CD4-positive, alpha-beta T cell treated with Interleukin-4 for 4 hours (primary cell): ENCODE data around the gene SERPINA3.

Experiments
- DNase-seq: peaks from one replicate; pipeline ENCODE4 v3.0.0-alpha.2; 2020

SERPINA3 gene

DNA sequence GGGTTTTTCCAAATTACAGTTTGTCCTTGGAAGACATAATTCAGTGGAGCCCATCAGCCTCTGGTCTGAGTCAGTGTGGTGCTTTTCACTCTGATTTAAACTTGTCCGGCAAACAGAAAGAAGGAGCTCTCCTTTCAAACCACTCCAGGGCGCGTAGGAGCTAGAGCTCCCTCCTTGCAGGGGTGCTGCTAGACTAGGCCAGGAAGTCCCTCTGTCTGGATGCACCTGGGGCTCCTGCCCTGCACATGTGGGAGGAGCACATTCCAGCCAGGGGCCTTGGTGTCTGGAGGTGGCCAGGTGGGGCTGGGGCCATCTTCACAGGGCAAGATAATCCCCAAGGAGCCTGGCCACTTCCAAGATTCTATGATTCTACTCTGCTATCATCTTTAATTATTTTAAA lies 3.1 kb downstream of the SERPINA3 start:
- no peak for DNase-seq

DNA sequence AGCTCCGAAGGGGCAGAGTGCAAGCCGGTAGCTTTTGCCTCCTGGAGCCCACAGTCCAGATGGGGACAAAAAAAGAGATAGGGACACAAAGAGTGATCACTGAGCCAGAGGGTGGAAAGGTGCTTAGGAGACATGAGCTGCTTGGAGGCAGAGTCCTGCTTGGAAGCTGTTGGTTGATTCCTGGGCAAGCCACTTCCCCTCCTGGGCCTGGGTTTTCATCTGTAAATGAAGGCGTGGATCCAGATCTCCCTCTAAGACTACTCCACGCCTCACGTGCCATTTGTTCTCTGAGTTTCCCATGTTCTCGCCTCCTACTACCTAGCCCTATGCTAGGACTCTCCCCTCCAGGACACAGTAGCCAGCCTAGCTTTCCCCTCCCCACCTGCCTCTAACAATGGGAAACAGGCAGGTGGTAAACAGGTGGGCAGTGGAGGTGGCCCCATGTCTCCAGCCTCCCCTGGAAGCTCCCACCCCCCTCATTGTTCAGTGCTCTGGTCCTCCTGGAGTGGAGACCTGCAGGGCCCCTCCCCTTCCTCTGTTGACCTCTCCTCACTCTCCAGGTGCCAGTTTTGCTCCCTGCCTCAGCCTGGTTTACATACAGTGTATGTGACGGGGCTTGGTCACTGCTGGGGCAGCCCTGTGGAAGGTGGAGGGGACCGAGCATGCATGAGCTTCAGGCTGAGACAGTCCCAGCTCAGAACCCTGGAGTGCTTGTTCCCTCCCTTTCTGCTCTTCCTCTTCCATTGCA lies 3.8 kb downstream of the SERPINA3 start:
- DNase-seq = no peak

DNA sequence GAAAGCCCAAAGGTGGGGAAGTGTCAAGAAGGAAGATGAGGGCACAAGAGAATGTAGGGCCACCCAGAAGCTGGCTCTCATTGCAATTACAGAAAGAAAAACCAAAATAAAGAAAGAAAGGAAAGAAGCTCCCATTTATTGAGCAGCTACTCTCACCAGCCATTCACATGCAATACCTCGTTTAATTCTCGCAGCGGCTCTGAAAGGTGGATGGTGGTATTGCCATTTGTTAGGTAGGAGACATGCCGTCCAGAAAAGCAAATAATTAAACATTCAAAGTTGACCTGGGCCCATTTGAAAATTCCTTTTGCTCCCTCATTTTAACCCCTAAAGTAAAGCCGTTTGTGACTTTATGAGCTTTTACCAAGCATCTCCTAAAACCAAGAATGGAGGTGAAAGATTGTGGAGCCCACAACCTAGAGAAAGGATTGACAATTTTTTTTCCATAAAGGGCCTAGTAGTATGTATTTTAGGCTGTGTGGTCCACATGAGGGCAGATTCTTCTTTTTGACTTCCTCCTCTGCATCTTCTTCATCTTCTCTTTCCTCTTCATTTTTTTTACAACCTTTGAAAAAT lies 5.3 kb downstream of the SERPINA3 start:
- DNase-seq = no peak

DNA sequence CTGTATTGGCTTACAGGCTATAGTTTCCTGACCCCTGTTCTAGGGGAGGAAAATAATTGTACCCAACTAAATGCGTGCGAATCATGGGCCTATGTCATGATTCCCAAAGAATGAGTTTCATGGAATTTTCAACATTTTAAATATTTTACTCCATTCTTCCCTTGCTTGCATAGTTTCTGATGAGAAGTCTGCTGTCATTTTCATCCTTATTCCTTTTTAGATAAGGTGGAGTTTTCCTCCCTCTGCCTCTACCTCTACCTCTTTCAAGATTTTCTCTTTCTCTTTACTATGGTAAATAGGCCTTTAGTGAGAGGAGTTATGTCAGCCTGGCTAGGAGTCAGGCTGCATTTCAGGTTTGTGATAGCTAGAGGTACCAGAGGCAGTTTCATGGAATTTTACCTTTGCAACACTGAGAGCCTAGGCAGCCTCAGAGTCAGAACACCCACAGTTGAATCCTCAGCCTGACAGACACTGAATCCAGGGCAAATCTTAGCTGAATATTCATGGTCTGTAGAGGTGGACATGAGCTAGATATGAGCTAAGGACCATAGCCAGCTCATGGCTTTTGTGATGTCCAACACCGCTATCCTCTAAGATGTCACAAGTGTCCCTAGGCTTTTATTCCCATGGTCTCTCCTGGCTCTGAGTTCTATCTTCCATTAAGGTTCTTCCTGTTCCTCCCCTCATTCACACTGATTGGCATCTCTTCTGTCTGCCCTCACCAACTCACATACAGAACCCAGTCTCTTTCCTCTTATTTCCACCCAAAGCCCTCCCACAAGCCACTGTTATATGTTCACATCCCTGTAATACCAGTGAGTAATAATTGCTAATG lies 6.0 kb downstream of the SERPINA3 start:
- DNase-seq = no peak

DNA sequence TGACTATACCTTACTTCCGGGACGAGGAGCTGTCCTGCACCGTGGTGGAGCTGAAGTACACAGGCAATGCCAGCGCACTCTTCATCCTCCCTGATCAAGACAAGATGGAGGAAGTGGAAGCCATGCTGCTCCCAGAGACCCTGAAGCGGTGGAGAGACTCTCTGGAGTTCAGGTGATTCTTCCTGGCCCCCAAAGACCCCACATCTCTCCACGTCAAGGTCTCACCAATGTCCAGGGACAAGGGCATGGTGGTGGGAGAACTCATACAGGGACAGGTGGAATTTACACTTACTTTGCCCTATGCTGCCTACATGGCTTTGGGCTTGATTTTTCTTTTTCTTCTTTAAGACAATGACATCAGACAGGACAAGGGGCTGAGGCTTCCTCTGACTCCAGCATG lies 7.1 kb downstream of the SERPINA3 start:
- no peak for DNase-seq

DNA sequence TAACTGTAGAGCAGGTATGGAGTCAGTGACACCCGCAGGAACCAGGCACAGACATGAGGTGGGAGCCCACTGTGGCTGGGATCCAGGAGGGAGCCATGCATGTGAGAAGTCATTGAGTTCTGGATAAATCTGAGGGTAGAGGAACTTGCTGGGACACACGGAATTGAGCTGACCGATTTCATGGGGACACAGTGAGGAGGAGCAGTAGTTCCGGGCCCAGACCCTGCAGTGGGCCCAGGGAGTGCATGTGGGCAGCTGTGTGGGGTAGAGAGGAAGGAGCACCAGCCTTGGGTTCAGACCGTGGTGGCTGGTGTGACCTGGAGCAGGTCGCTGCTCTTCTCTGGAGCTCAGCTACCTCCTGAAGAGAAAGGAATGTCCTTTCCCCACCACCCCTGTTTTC lies 8.4 kb downstream of the SERPINA3 start:
- DNase-seq = no peak

DNA sequence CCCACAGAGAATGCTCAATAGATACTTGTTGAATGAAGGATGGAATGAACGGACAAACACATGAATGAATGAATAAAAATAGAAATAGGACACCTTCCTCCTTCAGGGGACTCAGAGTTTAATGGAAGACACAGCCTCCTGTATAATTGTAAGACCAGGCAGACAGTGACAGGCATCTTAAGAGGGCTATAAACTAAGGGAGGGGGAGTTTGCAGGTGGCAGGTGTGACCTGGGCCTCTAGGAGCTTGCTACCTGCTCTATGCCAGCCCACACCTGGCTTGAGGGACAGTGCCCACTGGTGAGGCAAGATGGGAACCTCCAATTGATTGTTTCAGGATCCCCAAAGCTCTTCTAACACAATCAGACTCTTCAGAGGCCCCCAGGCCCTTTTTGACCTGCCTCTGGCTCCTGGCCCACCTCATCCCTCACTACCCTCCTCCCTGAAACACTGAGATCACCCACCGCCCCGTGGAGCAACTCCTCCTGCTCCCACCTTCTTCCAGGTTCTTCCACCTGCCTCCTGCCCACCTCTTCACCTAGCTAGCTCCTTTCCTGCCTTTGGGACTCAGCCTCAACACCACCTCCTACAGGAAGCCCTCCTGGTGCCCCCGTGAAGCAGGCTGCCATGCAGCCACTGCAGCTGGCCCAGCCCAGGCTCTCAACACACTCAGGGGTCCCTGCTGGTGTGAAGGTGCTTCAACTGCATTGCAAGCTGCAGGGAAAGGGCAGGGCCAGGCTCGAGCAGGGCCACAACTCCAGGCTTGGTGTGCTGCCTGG lies 9.4 kb downstream of the SERPINA3 start:
- DNase-seq = no peak

DNA sequence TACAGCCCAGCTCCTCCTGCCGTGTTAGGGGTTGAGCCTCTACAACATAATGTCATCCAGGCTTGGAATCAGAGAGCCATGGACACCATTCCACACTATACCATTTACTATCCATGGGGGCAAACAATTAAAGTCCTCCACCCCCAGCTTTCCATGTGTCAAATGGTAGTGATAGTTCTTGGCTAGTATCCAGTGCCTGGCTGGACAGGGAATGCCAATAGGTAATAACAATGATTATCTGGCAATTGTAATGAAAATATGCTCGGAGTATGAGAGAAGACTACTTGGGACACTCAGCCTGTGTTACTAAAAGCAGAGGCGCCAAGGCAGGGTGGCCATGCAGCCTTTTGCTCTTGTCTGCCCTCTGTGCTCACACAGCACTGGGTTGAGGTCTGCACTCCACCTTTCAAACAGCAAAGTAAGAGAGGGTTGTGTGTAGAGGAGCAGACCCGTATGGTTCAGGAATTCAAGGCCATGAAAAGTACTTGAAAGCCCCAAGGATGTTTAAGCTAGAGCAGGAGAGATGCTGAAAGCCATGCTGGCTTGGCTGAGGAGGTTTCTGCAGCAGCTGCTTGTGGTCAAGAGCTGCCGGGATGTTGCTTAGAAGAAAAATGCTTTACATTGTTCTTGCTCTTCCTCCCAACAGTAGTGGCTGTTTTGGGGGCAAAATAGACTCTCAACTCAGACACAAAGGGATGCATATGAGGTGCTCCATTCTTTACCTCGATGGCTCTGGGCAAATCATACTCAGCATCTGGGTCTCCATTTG lies 10.6 kb downstream of the SERPINA3 start:
- DNase-seq = no peak

DNA sequence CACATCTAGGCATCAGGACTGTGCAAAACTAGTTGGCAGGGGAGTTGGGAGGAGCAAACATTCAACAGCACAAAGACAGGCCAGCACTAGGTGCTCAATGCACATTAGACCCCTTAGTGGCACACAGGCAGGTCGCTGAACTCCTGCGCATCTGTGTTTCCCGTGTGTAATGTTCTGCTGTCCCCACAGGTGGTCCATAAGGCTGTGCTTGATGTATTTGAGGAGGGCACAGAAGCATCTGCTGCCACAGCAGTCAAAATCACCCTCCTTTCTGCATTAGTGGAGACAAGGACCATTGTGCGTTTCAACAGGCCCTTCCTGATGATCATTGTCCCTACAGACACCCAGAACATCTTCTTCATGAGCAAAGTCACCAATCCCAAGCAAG lies 11.2 kb downstream of the SERPINA3 start:
- no peak for DNase-seq

DNA sequence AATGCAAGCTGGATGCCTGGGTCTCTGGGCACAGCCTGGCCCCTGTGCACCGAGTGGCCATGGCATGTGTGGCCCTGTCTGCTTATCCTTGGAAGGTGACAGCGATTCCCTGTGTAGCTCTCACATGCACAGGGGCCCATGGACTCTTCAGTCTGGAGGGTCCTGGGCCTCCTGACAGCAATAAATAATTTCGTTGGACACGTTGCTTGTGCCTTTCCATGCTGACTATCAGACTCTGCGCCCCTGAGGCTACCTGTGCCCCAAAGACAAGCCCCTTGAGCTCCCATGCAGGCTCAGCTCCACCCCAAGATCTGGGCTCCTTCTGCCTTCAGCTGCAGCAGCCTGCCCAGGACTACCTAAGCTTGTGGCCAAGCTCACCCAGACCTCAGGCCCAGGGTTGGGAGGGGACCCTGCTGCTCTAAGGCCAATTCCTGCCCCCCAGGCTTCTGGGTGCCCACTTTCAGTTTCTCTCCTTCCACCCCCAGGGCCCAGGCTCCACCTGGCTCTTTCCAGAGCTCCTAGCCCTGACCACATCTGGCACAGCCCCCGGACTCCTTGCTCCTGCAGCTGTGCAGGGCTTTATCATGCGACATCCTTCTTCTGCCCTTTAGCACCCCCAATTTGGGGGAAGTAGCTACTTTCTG lies 11.8 kb downstream of the SERPINA3 start:
- DNase-seq = no peak

DNA sequence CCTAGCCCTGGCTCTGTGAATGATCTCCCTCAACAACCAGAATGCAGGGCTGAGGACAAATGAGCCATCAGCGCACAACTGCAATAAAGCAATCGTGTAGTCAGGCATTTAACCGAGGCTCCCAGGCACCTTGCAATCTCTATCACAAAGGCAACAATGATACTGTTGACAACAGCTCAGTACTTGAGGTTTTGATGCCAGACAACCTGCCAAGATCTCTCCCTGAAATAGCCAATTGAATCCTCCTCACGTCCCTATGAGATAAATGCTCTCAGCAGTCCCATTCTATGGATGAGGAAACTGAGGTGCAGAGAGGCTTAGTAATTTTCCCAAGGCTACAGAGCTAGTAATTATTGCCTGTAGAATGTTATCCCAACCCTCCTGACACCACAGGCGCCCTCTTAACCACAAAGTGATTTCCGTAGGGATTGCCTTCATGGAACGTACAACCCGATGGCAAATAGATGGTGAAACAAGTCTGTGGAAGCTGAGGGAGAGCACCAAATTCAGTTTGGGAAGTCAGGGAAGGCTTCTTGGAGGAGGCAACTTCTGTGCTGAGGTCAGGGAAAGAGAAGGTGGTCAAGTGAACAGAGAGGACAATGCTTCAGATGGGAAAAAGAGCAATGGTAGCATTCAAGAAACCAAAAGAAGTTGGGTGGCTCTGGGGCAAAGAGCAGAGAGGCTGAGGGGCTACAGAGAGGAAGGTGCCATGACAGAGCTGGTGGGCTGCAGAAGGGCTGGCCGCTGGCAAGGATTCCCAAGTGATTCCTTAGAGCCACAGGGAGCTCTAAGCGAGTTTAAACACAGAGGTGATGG lies 12.6 kb downstream of the SERPINA3 start:
- no peak for DNase-seq

DNA sequence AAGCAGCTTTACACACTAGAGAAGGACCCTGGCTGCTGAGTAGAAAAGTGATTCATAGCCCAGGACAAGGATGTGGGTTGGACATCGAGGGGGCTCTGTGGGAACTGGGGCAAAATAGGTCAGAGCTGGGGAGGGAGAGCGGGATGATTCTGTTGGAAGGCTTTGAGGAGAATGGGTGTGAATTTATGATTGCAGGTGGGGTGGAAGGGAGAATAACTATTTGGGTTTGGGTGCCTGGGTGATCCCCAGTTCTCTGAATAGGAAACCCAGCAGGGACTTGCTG lies 13.1 kb downstream of the SERPINA3 start:
- DNase-seq = no peak

DNA sequence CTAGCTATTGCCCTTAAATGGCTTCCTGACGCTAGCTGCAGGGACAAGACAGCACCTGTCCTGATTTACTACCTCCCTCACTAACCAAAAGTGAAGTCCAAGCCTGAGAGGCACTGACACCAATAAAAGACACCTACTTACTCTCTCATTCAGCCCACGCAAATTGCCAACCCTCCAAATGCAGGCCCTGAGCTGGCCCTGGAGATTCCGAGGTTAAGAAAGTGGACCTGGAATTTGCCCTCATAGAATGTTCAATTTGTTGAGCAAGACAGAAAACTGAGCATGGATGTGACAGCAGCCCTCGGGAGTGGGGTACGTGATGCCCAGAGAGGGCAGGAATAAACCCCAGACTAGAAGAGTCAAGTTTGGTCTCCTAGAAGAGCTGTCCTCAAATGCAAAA lies 16.4 kb downstream of the SERPINA3 start:
- no peak for DNase-seq

DNA sequence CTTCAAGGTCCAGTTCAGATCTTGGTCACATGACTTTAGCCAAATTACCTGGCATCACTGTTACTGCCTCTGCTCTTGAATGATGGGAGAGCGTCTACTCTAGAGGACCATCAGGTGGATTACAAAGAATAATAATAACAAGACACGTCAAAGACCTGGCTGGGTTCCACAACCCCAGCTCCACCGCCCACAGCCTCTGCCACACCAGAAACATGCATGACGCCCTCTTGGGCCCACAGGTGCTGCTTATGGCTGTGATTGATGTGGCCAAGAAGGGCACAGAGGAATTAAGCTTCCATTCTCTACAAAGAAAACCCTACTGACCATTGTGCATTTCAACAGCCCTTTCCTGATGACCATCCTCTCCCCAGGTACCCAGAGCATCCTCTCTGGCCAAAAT lies 18.2 kb downstream of the SERPINA3 start:
- no peak for DNase-seq

DNA sequence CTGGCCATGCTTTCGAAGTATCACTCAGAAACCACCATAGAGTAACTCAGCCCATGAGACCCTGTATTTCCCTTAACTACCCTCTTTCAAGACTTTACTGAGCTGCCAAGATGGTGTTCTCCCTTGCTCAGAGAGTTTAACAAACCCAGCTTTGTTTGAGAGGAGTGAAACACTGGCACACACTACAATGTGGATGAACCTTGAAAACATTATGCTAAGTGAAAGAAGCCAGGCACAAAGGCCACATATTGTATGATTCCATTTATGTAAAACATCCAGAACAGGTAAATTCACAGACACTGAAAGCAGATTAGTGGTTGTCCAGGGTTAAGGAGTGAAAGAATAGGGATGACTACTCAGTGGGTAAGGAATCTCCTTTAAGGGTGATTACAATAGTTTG lies 18.9 kb downstream of the SERPINA3 start:
- DNase-seq = no peak

DNA sequence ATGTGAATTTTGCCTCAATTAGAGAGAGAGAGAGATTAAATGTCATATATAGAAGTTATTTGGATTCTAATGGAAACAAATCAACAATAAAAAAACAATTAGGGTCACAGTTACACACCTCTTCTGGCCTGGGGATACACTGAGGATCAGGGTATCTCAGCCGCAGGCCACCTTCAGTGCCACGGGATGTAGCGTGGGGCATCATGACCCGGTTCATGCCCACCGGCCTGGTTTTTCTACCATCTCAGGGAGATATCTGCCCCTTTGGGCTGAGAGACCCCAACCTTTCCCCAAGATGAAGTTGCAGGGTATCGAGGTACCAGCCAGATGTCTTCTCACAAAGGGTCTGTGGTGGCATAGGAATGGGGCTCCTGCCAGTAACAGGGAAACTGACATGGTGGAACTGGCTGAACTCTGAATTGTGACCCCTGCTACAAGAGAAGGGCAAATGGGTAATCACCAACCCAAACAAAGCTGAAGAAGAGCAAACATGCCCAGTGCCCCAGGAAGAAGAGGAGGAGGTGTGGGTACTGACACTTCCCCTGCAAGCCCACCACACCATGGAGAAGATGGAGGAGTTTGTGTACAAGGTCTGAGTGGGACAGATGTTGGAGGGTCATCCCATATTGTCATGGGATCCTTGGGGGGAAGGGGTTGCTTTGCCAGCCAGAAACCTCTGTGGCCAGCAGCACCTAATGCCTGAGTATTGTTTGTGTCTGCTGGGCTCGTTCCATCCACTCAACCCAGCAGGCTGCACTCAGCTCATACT lies 19.5 kb downstream of the SERPINA3 start:
- no peak for DNase-seq

DNA sequence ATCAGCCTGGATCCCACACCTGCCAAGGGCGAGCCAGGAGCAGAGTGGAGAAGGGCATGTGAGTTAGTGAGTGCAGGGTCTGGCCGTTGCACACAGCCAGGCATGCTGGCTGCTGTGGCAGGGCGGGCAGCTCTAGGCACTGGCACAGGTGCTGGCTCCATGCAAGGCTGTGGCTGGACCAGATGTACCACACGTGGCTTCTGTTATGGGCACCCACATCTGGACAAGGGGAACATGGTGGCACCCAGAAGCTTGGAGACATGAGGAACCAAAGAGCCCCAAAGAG lies 20.1 kb downstream of the SERPINA3 start:
- no peak for DNase-seq

DNA sequence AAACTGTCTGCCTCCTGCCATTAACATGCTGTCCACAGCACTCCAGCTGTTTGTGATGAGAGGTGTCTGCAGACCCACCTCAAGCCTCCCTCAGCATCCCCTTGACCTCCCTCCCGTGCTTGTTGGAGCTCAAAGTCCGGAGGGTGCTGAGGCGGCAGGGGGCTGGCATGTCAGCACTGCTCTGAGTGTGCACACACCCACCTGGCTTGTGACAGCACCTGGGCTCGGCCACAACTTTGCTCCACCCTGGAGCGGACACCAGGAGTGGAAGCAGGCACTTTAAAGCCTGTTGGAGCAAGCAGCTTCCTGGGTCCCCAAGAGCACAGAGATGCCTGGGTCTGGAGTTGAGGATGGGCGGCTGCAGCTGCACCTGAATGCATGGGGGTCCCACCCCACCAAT lies 20.9 kb downstream of the SERPINA3 start:
- DNase-seq = no peak

DNA sequence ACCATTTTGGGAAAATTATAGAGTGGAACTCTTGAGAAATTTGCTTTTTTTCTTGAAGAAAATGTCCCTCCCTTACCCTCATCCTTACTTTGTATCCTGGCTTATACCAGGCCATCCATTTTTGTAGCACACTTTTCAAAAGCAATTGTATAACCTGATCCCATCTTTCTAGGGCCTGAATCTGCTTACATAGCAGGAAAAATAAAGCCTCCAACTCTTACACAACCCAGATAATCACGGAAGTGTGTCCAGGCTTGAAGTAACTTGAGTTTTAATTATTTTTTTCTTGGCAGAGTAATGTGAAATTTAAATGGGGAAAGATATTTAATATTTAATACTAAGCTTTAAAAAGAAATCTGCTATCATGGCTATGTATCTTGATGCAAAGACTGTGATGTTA lies 23.0 kb downstream of the SERPINA3 start:
- no peak for DNase-seq

DNA sequence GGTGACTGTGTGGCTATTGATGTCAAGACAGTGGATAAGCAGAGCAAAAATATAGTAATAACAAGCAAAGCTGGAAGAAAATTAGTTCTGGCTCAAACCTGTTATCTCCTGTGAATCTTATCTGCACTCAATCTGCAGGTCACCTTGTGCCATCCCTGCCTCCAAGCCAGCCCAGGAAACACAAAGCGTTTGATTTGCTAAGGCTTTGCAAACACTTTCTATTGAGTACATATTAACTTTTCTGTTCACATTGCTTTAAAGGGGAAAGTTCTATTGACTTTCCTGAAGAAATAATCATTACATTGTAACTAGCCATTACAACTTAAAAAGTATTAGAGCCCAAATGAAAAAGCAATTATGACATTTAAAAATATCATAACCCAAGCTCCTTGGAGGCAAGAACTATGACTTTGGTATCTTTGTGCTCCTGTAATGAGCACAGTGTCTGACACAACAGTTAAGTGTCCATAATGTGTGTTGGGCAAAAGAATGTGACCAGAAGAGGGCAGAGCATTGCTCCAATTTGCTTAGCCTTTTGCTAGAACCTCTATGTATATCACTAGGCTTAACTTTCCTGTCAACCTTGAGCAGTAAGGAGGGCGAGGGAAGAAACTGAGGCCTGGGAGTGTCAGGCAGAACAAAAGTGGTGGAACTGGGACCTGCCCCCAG lies 24.7 kb downstream of the SERPINA3 start:
- no peak for DNase-seq
